Endothelial cell of umbilical vein (primary cell): ENCODE data around the gene GPS1. TPM values are rescaled to one million over a fixed set of nuclear protein-coding genes. Genes with fewer than 3 reads are reported as not detected.

Source experiments
- BruUV-seq: library from RNA; stranded (reverse); fragments of 400-500 nt; replicated peaks from 2 replicates; lab custom pipeline; 2021; lab: Mats Ljungman, UMichigan
- CTCF ChIA-PET: fragments of 300-600, 350-600 bp; sonication (Branson Sonifier 250); formaldehyde crosslinking; loops from one replicate; lab custom pipeline; 2021; ENCODE audit warnings: antibody characterized with exemption, inconsistent platforms; lab: Charles Lee
- POLR2A ChIA-PET: fragments of 300-600, 350-600 bp; sonication (Branson Sonifier 250); formaldehyde crosslinking; loops from one replicate; lab custom pipeline; 2021; ENCODE audit warnings: antibody characterized with exemption, inconsistent platforms; lab: Charles Lee
- DNase-seq: peaks from one replicate; pipeline ENCODE4 v3.0.0-alpha.2; 2011; ENCODE audit warnings: low read depth, low spot score
- FAIRE-seq: peaks from 2 replicates; lab custom pipeline; 2011; peaks lifted over from hg19 to GRCh38; lab: Jason Lieb, UNC
- H2AFZ ChIP-seq: 2 replicates; pipeline ENCODE4 v1.6.0; 2012; ENCODE audit warnings: low read depth, low read length, control low read depth, inconsistent platforms
- H3K27ac ChIP-seq: 2 replicates; pipeline ENCODE4 v1.5.1; 2011; ENCODE audit warnings: low read depth, mild to moderate bottlenecking, control low read depth, low read length, moderate library complexity; ENCODE audit not compliant: insufficient read depth
- H3K27me3 ChIP-seq, 2 experiments: 2 replicates each; pipeline versions ENCODE4 v1.6.0 to v1.6.1; 2011; ENCODE audit warnings: low read length in 2 of 2, mixed read lengths in 1 of 2; ENCODE audit not compliant: control insufficient read depth in 2 of 2, insufficient read depth in 2 of 2
- H3K36me3 ChIP-seq, 2 experiments: 2 replicates in 1 of 2; 3 replicates in 1 of 2; pipeline ENCODE4 v1.5.1; 2011; ENCODE audit warnings: low read length in 2 of 2, mild to moderate bottlenecking in 1 of 2, moderate library complexity in 1 of 2; ENCODE audit not compliant: control insufficient read depth in 2 of 2, insufficient read depth in 2 of 2; ENCODE audit errors: extremely low read depth in 1 of 2
- H3K4me1 ChIP-seq: 3 replicates; pipeline ENCODE4 v1.5.1; 2011; ENCODE audit warnings: mild to moderate bottlenecking, low read length; ENCODE audit not compliant: control insufficient read depth, insufficient read depth; ENCODE audit errors: extremely low read depth
- H3K4me2 ChIP-seq: 2 replicates; pipeline ENCODE4 v1.6.1; 2011; ENCODE audit warnings: low read length, control low read depth, mixed read lengths; ENCODE audit not compliant: insufficient read depth
- H3K4me3 ChIP-seq, 3 experiments: fragments of 200-600 bp in 1 of 3; sonication (generic), shearing (Covaris generic) in 1 of 3; replicated peaks in 1 of 3; 2 replicates each; pipeline ENCODE4 v1.5.1; 2011 to 2016; ENCODE audit warnings: control low read depth in 3 of 3, low read length in 3 of 3, mild to moderate bottlenecking in 2 of 3, inconsistent platforms in 1 of 3, low read depth in 1 of 3, moderate library complexity in 1 of 3; ENCODE audit not compliant: insufficient read depth in 1 of 3
- H3K79me2 ChIP-seq: 2 replicates; pipeline ENCODE4 v1.6.0; 2012; ENCODE audit warnings: low read length, inconsistent platforms; ENCODE audit not compliant: control insufficient read depth, insufficient read depth
- H3K9ac ChIP-seq: replicated peaks from 2 replicates; pipeline ENCODE3; 2011; ENCODE audit warnings: low read length, control low read depth; ENCODE audit not compliant: insufficient read depth; ENCODE audit errors: extremely low read depth
- H3K9me1 ChIP-seq: replicated peaks from 3 replicates; pipeline ENCODE4 v1.6.0; 2011; ENCODE audit warnings: mild to moderate bottlenecking, low read length; ENCODE audit not compliant: control insufficient read depth, insufficient read depth; ENCODE audit errors: extremely low read depth
- H3K9me3 ChIP-seq: replicated peaks from 2 replicates; pipeline ENCODE4 v1.5.1; 2012; ENCODE audit warnings: low read length, inconsistent platforms; ENCODE audit not compliant: control insufficient read depth, insufficient read depth
- H4K20me1 ChIP-seq: replicated peaks from 2 replicates; pipeline ENCODE3; 2011; ENCODE audit warnings: mild to moderate bottlenecking, low read length; ENCODE audit not compliant: control insufficient read depth, insufficient read depth; ENCODE audit errors: extremely low read depth
- EZH2 ChIP-seq: IDR thresholded peaks from 2 replicates; pipeline ENCODE4 v1.6.1; 2012; ENCODE audit warnings: borderline replicate concordance, low read depth, mild to moderate bottlenecking, moderate library complexity, low read length, inconsistent platforms; ENCODE audit not compliant: severe bottlenecking
- FOS ChIP-seq: IDR thresholded peaks from 2 replicates; pipeline ENCODE4 v1.6.1; 2011; ENCODE audit warnings: mild to moderate bottlenecking, low read length, moderate library complexity, borderline replicate concordance; ENCODE audit not compliant: insufficient read depth
- GATA2 ChIP-seq: IDR thresholded peaks from 2 replicates; pipeline ENCODE4 v1.7.0; 2011; ENCODE audit warnings: low read depth, mild to moderate bottlenecking, moderate library complexity, mixed read lengths, low read length; ENCODE audit not compliant: insufficient read length, insufficient read depth
- JUN ChIP-seq: IDR thresholded peaks from 2 replicates; pipeline ENCODE4 v1.6.1; 2011; ENCODE audit warnings: borderline replicate concordance, low read depth; ENCODE audit not compliant: insufficient read length, insufficient read depth
- MAX ChIP-seq: IDR thresholded peaks from 2 replicates; pipeline ENCODE4 v1.6.1; 2011; ENCODE audit not compliant: insufficient read depth, insufficient read length
- MYC ChIP-seq: IDR thresholded peaks from one replicate; pipeline ENCODE4 v1.6.1; 2011; ENCODE audit warnings: mild to moderate bottlenecking, low read depth, low read length
- POLR2A ChIP-seq: IDR thresholded peaks from 2 replicates; pipeline ENCODE4 v1.6.1; 2012; ENCODE audit warnings: low read depth, mild to moderate bottlenecking, control low read depth, low read length
- POLR2AphosphoS5 ChIP-seq: IDR thresholded peaks from 2 replicates; pipeline ENCODE4 v1.6.1; 2012; ENCODE audit warnings: low read depth, mild to moderate bottlenecking, control low read depth, low read length, moderate library complexity; ENCODE audit not compliant: insufficient read depth
- dilution Hi-C: fragments of 300-500 bp; cut with MboI; formaldehyde crosslinking; loops from one replicate; pipeline ENCODE4 v1.15.0; 2019; ENCODE audit warnings: low sequenced_read_pairs; ENCODE audit not compliant: extremely low pct_ligation_motif_present
- intact Hi-C: fragments of 100-400 bp; cut with micrococcal nuclease; formaldehyde crosslinking; loops from one replicate; pipeline ENCODE4 v1.10.0; 2022
- polyA plus RNA-seq, 4 experiments: library from polyadenylated mRNA; depleted of rRNA in 3 of 4; stranded (reverse) in 3 of 4; unstranded in 1 of 4; fragments of >200 nt; gene quantifications; 2 replicates each; pipeline versions ENCODE4 v1.2.1 to v1.2.3, GENCODE V29; 2011 to 2012; ENCODE audit warnings: missing spikeins in 1 of 4
- total RNA-seq: library from RNA; stranded (reverse); gene quantifications from 2 replicates; pipeline ENCODE4 v1.2.3, GENCODE V29; 2021
- TF ChIP-seq, protein P1 (sequence below), 2 donors: IDR thresholded peaks; 1 replicate in 1 of 2; 2 replicates in 1 of 2; pipeline ENCODE4 v1.5.1; 2011; ENCODE audit warnings: low read length in 2 of 2, mild to moderate bottlenecking in 2 of 2, moderate library complexity in 2 of 2, control low read depth in 1 of 2, inconsistent platforms in 1 of 2, low read depth in 1 of 2; ENCODE audit not compliant: insufficient read depth in 1 of 2; ENCODE audit errors: extremely low read depth in 1 of 2

GPS1 gene
- total and polyA plus RNA-seq, 2 donors (not counting 3 experiments of a cell fraction or from before 2014, with no cell fraction given) = 116 to 178 TPM

- Histone ChIP-seq H3K27ac (no peak overlapping the region), H3K79me2 (peaks cover 7% of the 10 kb centered on the region), H3K9ac (no peak overlapping the region), H3K4me3 (no peak overlapping the region), H4K20me1 (no peaks in the 10 kb centered on the region), H3K4me1 (peaks cover 9% of the 10 kb centered on the region), H3K36me3 (peaks cover 5 to 49% of the 10 kb centered on the region in 2 experiments), H2AFZ (no peak overlapping the region), H3K4me2 (no peak overlapping the region), H3K9me3 (no peaks in the 10 kb centered on the region), H3K9me1 (no peaks in the 10 kb centered on the region), H3K27me3 (no peaks in the 10 kb centered on the region)
- TF ChIP-seq GATA2 = no peak
- no peak for TF ChIP-seq FOS
- TF ChIP-seq JUN = no peak
- no peak for TF ChIP-seq MYC
- TF ChIP-seq POLR2AphosphoS5 = no peak
- TF ChIP-seq, protein P1, sequence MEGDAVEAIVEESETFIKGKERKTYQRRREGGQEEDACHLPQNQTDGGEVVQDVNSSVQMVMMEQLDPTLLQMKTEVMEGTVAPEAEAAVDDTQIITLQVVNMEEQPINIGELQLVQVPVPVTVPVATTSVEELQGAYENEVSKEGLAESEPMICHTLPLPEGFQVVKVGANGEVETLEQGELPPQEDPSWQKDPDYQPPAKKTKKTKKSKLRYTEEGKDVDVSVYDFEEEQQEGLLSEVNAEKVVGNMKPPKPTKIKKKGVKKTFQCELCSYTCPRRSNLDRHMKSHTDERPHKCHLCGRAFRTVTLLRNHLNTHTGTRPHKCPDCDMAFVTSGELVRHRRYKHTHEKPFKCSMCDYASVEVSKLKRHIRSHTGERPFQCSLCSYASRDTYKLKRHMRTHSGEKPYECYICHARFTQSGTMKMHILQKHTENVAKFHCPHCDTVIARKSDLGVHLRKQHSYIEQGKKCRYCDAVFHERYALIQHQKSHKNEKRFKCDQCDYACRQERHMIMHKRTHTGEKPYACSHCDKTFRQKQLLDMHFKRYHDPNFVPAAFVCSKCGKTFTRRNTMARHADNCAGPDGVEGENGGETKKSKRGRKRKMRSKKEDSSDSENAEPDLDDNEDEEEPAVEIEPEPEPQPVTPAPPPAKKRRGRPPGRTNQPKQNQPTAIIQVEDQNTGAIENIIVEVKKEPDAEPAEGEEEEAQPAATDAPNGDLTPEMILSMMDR (IDR thresholded peaks at IDR 0.05; ENCODE audit: extremely low read depth in 1 of 2, insufficient read depth in 1 of 2, low read depth in 1 of 2, low read length in 2 of 2) = no peak
- no peak for TF ChIP-seq MAX
- TF ChIP-seq POLR2A = no peak
- no peak for TF ChIP-seq EZH2
- CTCF ChIA-PET = no interaction called here
- POLR2A ChIA-PET = no interaction called here
- no peak for FAIRE-seq
- DNase-seq = no peak
- dilution Hi-C loops = no loop called here
- intact Hi-C loops = no loop called here
- no TSS peak for BruUV-seq
These were observed 8.9 kb downstream of the GPS1 start for GRCh38 chr17:82060614-82061013.
